UCSD-AML1 (cell line): ENCODE measurements around the gene DICER1.
"Not testable (repeated sequence)": the region's sequence is repeated elsewhere in the genome, so short reads cannot be mapped to it uniquely, and the experiment has no call there.

Experiments used
- DNase-seq: peaks from one replicate; lab custom pipeline; 2025; ENCODE audit not compliant: unreplicated experiment; lab: John Stamatoyannopoulos, UW

Gene DICER1

DNA sequence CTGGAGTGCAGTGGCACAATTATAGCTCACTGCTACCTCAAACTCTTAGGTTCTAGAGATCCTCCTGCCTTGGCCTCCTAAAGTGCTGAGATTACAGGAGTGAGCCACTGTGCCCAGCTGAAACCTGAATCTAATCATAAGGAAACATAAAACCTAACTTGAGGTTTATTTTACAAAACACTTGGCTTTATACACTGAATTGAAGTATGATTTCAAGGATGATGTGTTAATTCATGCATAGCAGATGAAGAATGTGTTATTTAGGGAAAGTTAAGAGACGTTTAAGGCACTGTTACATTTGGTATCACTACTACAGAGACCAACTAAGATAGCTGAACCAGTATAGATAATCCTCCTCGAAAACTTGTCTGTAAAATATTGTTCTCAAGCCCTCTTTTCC lies 6.4 kb downstream of the DICER1 start:
- no peak for DNase-seq

DNA sequence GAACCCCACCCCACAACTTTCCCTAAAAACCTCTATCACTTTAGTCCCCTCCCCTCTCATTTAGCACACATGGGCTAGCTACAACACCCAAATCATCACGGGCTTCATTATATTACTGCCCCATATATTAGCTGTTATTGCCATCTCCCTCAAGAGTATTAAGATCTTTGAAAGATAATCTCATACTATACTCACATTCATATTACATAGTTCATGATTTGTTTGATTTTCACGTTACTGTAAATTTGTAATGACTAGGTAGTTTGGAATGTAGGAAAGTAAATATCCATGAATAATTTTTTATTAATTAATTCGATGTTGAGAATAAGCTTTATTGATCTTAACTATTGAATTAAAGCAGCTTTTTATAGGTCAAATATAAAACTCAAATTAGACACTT lies 7.9 kb downstream of the DICER1 start:
- no peak for DNase-seq

- no peak for DNase-seq
Measured at GRCh38 chr14:95147597-95147996, 9.7 kb downstream of the DICER1 start.

DNA sequence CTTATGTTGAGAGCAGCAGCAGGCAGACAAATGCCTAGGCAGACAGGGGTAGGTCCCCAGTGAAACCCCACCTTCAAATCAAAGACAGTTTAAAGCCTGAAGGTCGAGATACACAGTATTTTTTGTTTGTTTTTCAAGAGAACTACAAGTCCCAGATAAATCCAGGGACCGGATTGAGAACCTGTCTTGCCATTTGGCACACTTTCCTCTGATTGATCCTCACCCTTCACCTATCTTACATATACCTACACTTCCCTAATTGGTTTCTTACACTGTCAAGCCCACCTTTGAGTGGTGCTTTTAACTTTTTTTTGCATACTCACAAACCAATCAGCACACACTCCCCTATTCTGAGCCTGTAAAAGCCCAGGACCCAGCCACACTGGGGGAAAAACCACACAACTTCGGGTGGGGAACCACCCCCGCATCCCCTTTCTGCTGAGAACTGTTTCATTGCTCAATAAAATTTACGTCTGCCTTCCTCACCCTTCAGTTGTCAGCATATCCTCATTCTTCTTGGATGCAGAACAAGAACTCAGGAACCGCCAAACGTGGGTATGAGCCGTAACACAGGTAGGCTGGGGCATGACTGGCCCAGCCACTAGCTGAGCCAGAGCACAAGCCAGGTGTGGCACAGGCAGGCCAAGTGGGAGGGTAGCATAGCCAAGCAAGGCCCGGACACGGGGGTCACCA lies 11.1 kb downstream of the DICER1 start:
- DNase-seq = no peak

GRCh38 chr14:95144849-95145248 lies 12.5 kb downstream of the DICER1 start:
- DNase-seq = no peak

DNA sequence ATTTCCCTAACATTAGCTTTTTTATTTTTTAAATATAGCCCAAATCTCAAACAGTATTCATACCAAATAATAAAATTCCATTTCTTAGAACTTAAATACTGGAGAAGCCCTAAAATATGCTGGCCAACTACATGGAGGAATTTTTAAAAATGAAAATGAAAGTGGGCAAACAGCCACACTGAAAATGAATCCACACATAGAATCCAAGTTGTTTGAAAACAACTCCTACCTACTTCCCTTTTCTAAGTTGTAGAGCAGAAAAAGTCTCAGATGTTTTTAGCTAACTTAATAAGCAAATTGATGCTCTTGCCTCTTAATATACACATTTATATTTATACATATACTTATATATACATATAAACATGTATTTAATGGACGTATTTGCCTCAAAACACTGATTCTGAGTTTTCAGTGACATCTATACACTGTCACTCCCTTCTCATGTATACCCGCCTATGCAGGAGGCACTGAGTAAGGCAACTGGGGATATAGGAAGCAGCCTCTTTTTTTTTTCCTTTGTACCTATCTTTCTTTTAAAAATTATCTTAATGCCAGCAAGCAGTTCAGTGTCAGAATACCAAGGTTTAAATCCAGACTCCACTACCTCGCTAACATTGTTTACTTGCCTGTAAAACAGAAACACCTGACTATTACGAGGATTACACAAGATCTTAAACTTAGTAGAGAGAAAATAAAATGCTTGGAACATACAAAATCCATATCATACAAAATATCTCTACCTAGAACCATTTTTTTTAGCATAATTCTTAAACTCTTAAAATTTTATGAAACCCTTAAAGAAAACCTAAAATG lies 13.3 kb downstream of the DICER1 start:
- no peak for DNase-seq

- no peak for DNase-seq
Measured at GRCh38 chr14:95142208-95142607, 15.1 kb downstream of the DICER1 start.

DNA sequence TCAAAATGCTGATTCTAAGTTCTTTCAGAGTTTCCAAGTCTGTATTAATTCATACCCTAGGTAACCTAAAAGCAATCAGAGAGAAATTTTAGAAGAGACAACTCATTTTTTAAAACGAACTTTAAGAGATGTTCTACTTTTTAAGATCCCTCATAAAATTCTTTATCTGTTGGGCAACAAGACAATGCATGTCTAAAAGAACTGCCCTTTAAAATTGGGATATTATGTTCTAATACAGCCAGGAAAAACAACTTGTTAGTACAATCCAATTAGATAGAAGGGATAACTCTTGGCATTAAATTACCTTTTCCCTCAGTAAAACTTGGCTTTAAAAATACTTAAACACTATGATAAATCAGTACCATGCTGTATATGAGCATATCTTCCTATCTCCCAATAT lies 15.6 kb downstream of the DICER1 start:
- no peak for DNase-seq

GRCh38 chr14:95140060-95140858 lies 17.1 kb downstream of the DICER1 start:
- DNase-seq = no peak

DNA sequence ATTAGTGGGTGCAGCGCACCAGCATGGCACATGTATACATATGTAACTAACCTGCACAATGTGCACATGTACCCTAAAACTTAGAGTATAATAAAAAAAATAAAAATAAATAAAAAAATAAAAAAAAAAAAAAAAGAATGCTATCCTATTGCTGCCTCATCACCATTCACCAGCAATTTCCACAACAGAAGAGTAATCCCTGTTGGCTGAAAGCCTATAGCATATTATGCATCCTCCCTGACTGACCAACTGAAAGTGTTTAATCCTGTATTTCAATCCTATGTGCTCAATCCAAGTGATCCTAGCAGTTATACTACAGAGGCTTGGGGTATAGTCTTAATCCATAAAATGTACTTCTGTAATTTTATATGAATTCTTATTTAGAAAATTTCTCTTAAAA lies 18.5 kb downstream of the DICER1 start:
- DNase-seq = no peak

- not testable (repeated sequence) for DNase-seq
Measured at GRCh38 chr14:95138455-95138854, 18.9 kb downstream of the DICER1 start.

DNA sequence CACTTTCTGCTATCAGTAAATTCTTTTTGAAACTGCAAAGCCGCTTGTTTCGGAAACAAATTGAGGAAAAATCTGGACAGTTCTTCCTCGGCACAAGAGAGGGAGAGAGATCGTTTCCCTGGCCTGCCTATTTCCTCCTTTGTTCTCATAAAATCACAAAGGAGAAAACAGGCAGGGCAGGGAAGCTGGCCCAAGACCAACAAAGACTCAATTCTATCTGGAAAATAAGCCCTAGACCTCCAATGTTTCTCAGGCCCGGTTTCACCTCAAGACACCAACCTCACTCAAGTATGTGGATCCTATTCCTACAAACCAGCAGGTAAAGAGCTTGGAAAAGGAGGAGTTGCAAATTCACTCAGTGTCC lies 19.5 kb downstream of the DICER1 start:
- DNase-seq = no peak

GRCh38 chr14:95137164-95137803 lies 20.0 kb downstream of the DICER1 start:
- DNase-seq = no peak

DNA sequence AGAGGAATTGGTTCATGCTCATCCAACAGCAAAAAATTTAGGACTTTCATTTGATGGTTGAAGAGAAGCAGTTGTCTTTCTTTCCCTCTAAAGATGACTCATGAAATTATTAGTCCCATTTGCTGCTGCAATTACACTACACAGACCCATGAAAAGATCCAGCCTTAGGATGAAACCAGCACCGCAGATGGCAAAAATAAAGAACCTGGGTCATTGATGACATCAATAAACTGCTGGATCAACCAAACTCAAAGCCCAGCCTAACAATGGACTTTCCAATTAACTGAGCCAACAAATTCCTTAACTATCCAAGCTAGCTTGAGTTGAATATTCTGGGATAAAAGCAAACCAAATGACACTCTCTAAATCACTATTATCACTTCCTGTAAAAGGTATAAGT lies 20.7 kb downstream of the DICER1 start:
- DNase-seq = no peak

DNA sequence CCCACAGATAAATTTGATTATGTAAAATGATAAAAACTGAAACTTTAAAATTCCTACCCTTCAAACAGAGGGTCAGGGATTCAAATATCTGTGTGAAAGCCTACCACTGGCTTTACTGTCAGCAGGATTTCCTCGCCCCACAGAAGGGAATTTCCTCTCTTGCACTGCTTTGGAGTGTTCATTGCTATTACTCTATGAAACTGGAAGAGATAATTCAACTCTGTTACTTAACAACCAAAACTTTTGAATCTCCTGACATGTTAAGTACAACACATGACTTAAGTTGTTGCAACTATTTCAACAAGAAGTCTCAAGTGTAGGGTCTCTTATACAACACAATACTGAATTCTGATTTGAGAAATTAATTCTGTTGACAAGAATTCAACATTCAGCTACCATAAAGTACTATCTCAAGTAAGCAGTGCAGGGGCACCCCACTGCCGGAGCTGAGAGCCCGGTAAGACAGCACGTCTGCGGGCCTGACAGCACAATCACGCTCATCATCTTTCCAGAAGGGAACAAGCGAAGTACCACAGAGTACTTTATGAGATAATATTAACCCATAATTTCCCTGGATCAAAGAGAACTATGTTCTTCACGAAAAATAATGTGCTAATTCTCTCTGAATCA lies 22.9 kb downstream of the DICER1 start:
- DNase-seq = no peak

DNA sequence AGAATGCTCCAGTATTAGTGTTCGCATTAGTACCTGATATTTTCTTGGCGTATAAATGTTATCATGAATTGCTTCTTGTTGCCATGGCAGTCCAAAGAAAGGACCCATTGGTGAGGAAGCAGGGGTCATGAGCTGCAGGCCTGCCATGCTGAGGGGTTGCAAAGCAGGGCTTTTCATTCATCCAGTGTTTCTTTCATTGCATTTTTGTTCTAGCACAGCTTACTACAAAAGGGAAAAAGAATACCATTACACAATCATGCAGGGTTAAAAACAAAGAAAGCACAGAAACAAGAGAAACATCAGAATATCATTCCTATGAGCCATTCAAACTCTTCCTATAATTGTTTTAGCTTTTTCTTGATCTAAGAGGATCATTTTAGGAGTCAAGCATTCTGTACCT lies 24.0 kb downstream of the DICER1 start:
- no peak for DNase-seq

GRCh38 chr14:95132760-95133159 lies 24.6 kb downstream of the DICER1 start:
- no peak for DNase-seq

DNA sequence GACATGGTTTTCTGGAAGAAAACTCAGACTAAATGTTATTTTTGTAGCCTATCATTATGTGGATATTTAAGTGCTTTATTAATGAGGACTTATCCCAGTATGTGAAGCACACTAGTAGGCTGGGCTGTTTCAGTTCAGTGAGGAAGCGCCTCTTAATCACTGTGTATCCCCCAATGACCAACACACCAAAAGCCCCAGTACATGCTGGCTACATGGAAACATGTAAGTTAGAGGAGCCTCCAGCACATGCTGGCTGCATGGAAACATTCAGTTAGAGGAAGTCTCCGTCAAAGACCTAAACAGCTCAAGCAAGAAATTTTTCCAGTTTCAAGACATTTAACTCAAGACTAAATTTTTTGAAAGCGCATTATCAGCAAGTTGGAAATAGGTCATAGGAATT lies 26.8 kb downstream of the DICER1 start:
- no peak for DNase-seq

DNA sequence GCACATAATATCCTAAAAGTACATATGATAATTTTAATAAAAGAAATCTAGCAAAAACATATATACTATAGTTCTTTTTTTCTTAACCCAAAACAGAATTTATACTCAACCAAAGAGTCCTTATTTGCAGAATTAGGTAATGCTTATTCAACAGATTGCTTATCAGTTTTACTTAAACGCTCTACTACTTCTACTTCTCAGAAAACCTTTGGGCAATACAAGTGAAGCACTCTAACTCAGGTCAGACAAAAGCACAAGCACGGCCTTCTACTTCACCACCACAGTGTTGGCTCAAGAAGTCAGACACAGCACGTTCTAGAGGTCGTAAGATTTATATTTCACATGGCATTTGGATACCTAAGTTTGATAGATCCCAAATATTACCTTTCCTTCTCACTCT lies 29.2 kb downstream of the DICER1 start:
- DNase-seq = no peak

DNA sequence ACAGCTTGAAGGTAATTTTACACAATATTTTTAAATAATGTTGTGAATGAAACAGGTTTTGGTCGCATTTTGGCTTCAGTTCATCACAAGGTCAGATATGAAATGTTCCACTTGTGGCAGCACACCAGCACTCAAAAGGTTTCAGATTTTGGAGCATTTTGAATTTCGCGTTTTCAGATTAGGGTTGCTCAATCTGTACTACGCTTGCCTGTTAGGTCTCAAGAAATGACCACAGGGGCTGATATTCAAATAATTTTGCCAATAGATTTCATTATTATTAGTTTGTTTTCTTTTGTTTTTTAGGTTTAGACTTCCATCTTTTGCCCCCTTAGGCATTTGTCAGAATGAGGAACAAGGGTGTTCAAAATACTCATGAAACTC lies 29.8 kb downstream of the DICER1 start:
- no peak for DNase-seq

GRCh38 chr14:95126906-95127530 lies 30.3 kb downstream of the DICER1 start:
- no peak for DNase-seq
